Pancreas (tissue), 10 donors: ENCODE results near the gene CD2AP. TPM values are rescaled to one million over a fixed set of nuclear protein-coding genes. Genes with fewer than 3 reads are reported as not detected.
A peak's percentile ranks its signal among the peaks of the same experiment; 100 is the strongest.

Source experiments
- ATAC-seq, 4 donors: fragments of 200-7000 bp; cut with Tn5 transposase; one replicate each; pipeline versions ENCODE4 v1.8.0 to v1.9.1; 2020; ENCODE audit warnings: mild to moderate bottlenecking in 4 of 4, moderate library complexity in 4 of 4
- DNase-seq, 6 donors: peaks; one replicate each; pipeline ENCODE4 v3.0.0-alpha.2; 2020
- FAIRE-seq: peaks from 2 replicates; lab custom pipeline; 2012; peaks lifted over from hg19 to GRCh38; lab: Jason Lieb, UNC
- H3K27ac ChIP-seq, 4 donors: fragments of 200-600 bp; sonication (generic); 1 replicate in 3 of 4; 2 replicates in 1 of 4; pipeline versions ENCODE4 v1.5.0 to v1.8.0; 2020
- H3K27me3 ChIP-seq, 4 donors: fragments of 200-600 bp; one replicate each; pipeline ENCODE4 v1.8.0; 2021
- H3K36me3 ChIP-seq, 3 donors: fragments of 200-600 bp; sonication (generic) in 1 of 3; one replicate each; pipeline versions ENCODE4 v1.5.0 to v1.8.0; 2020 to 2021
- H3K4me1 ChIP-seq, 3 donors: fragments of 200-600 bp; one replicate each; pipeline ENCODE4 v1.8.0; 2021
- H3K4me3 ChIP-seq, 4 donors: fragments of 200-600 bp; sonication (generic) in 2 of 4; one replicate each; pipeline versions ENCODE4 v1.5.0 to v1.8.0; 2020 to 2021
- H3K9me3 ChIP-seq, 4 donors: fragments of 200-600 bp; one replicate each; pipeline ENCODE4 v1.8.0; 2021
- WGBS, 2 donors: extraction: QIAGEN DNeasy Blood & Tissue Kit; methylation state at CpG; one replicate each; pipeline ENCODE4 v1.1.7; 2013; 5-methylcytosine and 5-hydroxymethylcytosine counted together
- intact Hi-C, 3 donors: fragments of 100-400 bp; cut with DNase I; formaldehyde crosslinking; loops; one replicate each; pipeline versions ENCODE4 v1.11.1 to v1.14.2; 2022
- polyA plus RNA-seq, 2 donors: library from polyadenylated mRNA; stranded (reverse); fragments of 200-250 nt; gene quantifications; one replicate each; pipeline ENCODE4 v1.2.3, GENCODE V29; 2013
- total RNA-seq, 6 donors: library from RNA; stranded (reverse); fragmentation: NEBNext Ultra II Directional in 4 of 6; extraction: Animal tissue kit (Norgen Biotek cat#: 25700) in 4 of 6; gene quantifications; one replicate each; pipeline versions ENCODE4 v1.2.1 to v1.2.4, GENCODE V29; 2021 to 2023
- TF ChIP-seq, protein P1 (sequence below), 4 donors: fragments of 200-600 bp; sonication (generic) in 3 of 4; IDR thresholded peaks; one replicate each; pipeline versions ENCODE4 v1.5.0 to v1.8.0; 2021; ENCODE audit warnings: antibody characterized with exemption in 4 of 4
- donor health status: healthy with polysubstance abuse.
- donor health status: DM: no; HTN: no; CAD: no; lungs with moderate emphysema.
- donor health status: DM: no; HTN: no; CAD: no.
- donor health status: control.
- donor health status: control.
- donor health status: Bipolar disorder and iron deficiency.
- donor health status: DM: yes; HTN: yes; CAD: no.
- donor health status: DM: no; HTN: no; CAD: no.
- donor health status: DM: no; HTN: no; CAD: no.
- donor health status: DM: yes; HTN: yes; CAD: no.

CD2AP gene
- total and polyA plus RNA-seq, 8 donors: 7.6 to 38.5 (median 17.7) TPM

DNA sequence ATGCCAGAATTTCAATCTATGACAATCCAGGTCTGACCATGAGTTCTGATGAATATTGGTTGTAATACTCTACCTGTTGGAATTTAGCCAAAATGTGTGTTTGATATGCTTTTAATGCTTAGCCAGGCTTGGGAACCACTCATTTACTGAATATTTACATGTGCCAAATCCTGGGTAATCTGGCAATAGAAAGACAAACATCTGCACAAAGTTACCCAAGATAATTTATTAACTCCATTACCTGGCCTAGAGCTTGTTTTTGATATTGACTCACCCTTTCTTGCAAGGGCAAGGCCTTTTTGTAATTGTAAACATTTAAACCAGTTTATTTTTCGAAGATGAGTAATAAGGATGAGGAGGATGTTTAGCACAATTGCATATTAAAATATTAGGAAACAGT lies 13.5 kb upstream of the CD2AP start:
- TF ChIP-seq, protein P1, sequence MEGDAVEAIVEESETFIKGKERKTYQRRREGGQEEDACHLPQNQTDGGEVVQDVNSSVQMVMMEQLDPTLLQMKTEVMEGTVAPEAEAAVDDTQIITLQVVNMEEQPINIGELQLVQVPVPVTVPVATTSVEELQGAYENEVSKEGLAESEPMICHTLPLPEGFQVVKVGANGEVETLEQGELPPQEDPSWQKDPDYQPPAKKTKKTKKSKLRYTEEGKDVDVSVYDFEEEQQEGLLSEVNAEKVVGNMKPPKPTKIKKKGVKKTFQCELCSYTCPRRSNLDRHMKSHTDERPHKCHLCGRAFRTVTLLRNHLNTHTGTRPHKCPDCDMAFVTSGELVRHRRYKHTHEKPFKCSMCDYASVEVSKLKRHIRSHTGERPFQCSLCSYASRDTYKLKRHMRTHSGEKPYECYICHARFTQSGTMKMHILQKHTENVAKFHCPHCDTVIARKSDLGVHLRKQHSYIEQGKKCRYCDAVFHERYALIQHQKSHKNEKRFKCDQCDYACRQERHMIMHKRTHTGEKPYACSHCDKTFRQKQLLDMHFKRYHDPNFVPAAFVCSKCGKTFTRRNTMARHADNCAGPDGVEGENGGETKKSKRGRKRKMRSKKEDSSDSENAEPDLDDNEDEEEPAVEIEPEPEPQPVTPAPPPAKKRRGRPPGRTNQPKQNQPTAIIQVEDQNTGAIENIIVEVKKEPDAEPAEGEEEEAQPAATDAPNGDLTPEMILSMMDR (IDR thresholded peaks at IDR 0.05): no peak
- DNase-seq (no peak), FAIRE-seq (no peak), ATAC-seq (peak; percentile 59 to 72 (median 67))
- Histone ChIP-seq H3K4me3 (no peak overlapping the region), H3K27me3 (no peaks in the 10 kb centered on the region), H3K9me3 (no peaks in the 10 kb centered on the region), H3K27ac (peak overlapping the region in 2 of 4 donors; percentile 50 to 59), H3K4me1 (peaks cover 20 to 35% (median 32%) of the 10 kb centered on the region in 3 donors), H3K36me3 (no peaks in the 10 kb centered on the region)
- intact Hi-C loops: no loop called here
- 14 to 19% methylated on average over 1 of the region's 1 CpG for WGBS, 2 donors

DNA sequence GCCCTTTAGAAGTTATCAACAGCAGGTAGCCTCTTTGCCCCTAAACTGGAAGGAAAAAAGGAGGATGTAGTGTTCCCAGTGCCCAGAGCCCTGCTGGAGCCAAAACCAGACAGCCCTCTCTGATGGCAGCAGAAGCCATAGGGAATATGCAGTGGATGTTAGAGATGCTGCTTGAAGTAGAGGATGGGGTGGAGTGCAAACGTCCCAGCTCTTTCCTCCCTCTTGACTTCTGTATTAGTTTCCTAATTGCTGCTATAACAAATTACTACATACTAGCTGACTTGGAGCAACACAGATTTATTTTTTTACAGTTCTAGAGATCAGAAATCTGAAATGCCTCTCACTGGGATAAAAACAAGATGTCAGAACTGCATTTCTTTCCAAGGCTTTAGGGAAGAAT lies 12.5 kb upstream of the CD2AP start:
- TF ChIP-seq, protein P1 (IDR thresholded peaks at IDR 0.05): no peak
- no peak for ATAC-seq
- H3K4me1 ChIP-seq: peaks cover 18 to 29% (median 26%) of the 10 kb centered on the region in 3 donors
- H3K27ac ChIP-seq: peak overlapping the region in 1 of 4 donors; percentile 34
- no peaks in the 10 kb centered on the region for H3K36me3 ChIP-seq
- no peaks in the 10 kb centered on the region for H3K9me3 ChIP-seq
- H3K27me3 ChIP-seq: no peaks in the 10 kb centered on the region
- H3K4me3 ChIP-seq: no peak overlapping the region
- intact Hi-C loops: no loop called here
- WGBS, 2 donors: 84 to 88% methylated on average over 1 of the region's 1 CpG
- no peak for DNase-seq
- FAIRE-seq: no peak

DNA sequence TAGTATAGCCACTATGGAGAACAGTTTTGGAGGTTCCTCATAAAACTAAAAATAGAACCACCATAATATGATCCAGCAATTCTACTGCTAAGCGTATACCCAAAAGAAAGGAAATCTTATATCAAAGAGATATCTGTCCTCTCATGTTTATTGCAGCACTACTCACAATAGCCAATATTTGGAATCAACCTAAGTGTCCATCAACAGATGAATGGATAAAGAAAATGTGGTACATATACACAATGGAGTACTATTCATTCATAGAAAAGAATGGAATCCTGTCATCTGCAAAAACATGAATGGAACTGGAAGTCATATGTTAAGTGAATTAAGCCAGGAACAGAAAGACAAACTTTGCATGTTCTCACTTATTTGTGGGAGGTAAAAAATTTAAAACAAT lies 5.7 kb upstream of the CD2AP start:
- TF ChIP-seq, protein P1 (IDR thresholded peaks at IDR 0.05): no peak
- no peak for FAIRE-seq
- Histone ChIP-seq H3K4me3 (no peak overlapping the region), H3K9me3 (no peaks in the 10 kb centered on the region), H3K27ac (no peak overlapping the region), H3K36me3 (no peaks in the 10 kb centered on the region), H3K4me1 (peaks cover 0 to 5% (median 0%) of the 10 kb centered on the region in 3 donors), H3K27me3 (no peaks in the 10 kb centered on the region)
- 92 to 94% methylated on average over 1 of the region's 1 CpG for WGBS, 2 donors
- intact Hi-C loops: loop anchor here in 1 of 3 donors (10.0 kb wide), 1 partner anchor 57 kb away; no protein-coding TSS in a partner anchor
- no peak for DNase-seq
- no peak for ATAC-seq

- DNase-seq (no peak), ATAC-seq (no peak), FAIRE-seq (no peak)
- Histone ChIP-seq H3K36me3 (no peaks in the 10 kb centered on the region), H3K27me3 (no peaks in the 10 kb centered on the region), H3K9me3 (no peaks in the 10 kb centered on the region), H3K4me1 (peaks cover 0 to 5% (median 0%) of the 10 kb centered on the region in 3 donors), H3K27ac (no peak overlapping the region), H3K4me3 (no peak overlapping the region)
- WGBS, 2 donors: 91 to 94% methylated on average over 1 of the region's 1 CpG
- TF ChIP-seq, protein P1 (IDR thresholded peaks at IDR 0.05): no peak
- intact Hi-C loops: loop anchor here in 1 of 3 donors (10.0 kb wide), 1 partner anchor 59 kb away; no protein-coding TSS in a partner anchor
Observed at GRCh38 chr6:47473791-47474346, 3.7 kb upstream of the CD2AP start.

- 96 to 97% methylated on average over 5 of the region's 5 CpGs for WGBS, 2 donors
- Histone ChIP-seq H3K9me3 (no peaks in the 10 kb centered on the region), H3K36me3 (no peaks in the 10 kb centered on the region), H3K4me3 (peak overlapping the region in 1 of 4 donors; percentile 96), H3K27ac (no peak overlapping the region), H3K4me1 (peaks cover 0 to 13% (median 8%) of the 10 kb centered on the region in 3 donors), H3K27me3 (no peaks in the 10 kb centered on the region)
- DNase-seq (no peak), FAIRE-seq (no peak), ATAC-seq (no peak)
- TF ChIP-seq, protein P1 (IDR thresholded peaks at IDR 0.05): no peak
- intact Hi-C loops: loop anchor here in 1 of 3 donors (10.0 kb wide), 1 partner anchor 61 kb away; no protein-coding TSS in a partner anchor
Observed at GRCh38 chr6:47475319-47475816, 2.2 kb upstream of the CD2AP start.
